Thymus (tissue), 11 donors: ENCODE measurements around the gene MAD1L1. TPM values are rescaled to one million over a fixed set of nuclear protein-coding genes. Genes with fewer than 3 reads are reported as not detected.

Experiments used
- DNase-seq, 9 donors: peaks; one replicate each; pipeline ENCODE4 v3.0.0-alpha.2; 2013; ENCODE audit warnings: low spot score in 9 of 9, low read depth in 6 of 9, missing footprints in 1 of 9
- H3K27ac ChIP-seq, 2 donors: one replicate each; pipeline ENCODE4 v1.5.1; 2013; ENCODE audit warnings: control low read depth in 1 of 2, low read depth in 1 of 2, low read length in 1 of 2, mild to moderate bottlenecking in 1 of 2, moderate library complexity in 1 of 2
- H3K27me3 ChIP-seq, 2 donors: one replicate each; pipeline ENCODE4 v1.5.1; 2013; ENCODE audit warnings: low read length in 1 of 2; ENCODE audit not compliant: control insufficient read depth in 2 of 2, insufficient read depth in 1 of 2
- H3K36me3 ChIP-seq, 2 donors: one replicate each; pipeline ENCODE4 v1.5.1; 2013; ENCODE audit warnings: low read length in 1 of 2, mild to moderate bottlenecking in 1 of 2, moderate library complexity in 1 of 2; ENCODE audit not compliant: control insufficient read depth in 2 of 2, insufficient read depth in 2 of 2
- H3K4me1 ChIP-seq, 2 donors: one replicate each; pipeline ENCODE4 v1.5.1; 2013; ENCODE audit warnings: low read length in 2 of 2; ENCODE audit not compliant: control insufficient read depth in 2 of 2, insufficient read depth in 2 of 2
- H3K4me3 ChIP-seq, 2 donors: one replicate each; pipeline ENCODE4 v1.5.1; 2013; ENCODE audit warnings: low read length in 2 of 2, control low read depth in 1 of 2, mild to moderate bottlenecking in 1 of 2
- H3K9me3 ChIP-seq, 2 donors: one replicate each; pipeline ENCODE4 v1.5.1; 2013; ENCODE audit warnings: low read length in 1 of 2, mild to moderate bottlenecking in 1 of 2; ENCODE audit not compliant: control insufficient read depth in 2 of 2, insufficient read depth in 1 of 2
- WGBS: extraction: QIAGEN DNeasy Blood & Tissue Kit; methylation state at CpG from one replicate; pipeline ENCODE4 v1.1.7; 2013; 5-methylcytosine and 5-hydroxymethylcytosine counted together
- polyA plus RNA-seq: library from polyadenylated mRNA; stranded (reverse); fragments of 200-250 nt; gene quantifications from one replicate; pipeline ENCODE4 v1.2.3, GENCODE V29; 2013
- total RNA-seq: library from RNA; stranded (reverse); fragments of 120-200 nt; gene quantifications from one replicate; pipeline ENCODE4 v1.2.4, GENCODE V29; 2013
- donor health status: healthy.

Gene MAD1L1
- total and polyA plus RNA-seq, 2 donors: 93.3 to 103 TPM

DNA sequence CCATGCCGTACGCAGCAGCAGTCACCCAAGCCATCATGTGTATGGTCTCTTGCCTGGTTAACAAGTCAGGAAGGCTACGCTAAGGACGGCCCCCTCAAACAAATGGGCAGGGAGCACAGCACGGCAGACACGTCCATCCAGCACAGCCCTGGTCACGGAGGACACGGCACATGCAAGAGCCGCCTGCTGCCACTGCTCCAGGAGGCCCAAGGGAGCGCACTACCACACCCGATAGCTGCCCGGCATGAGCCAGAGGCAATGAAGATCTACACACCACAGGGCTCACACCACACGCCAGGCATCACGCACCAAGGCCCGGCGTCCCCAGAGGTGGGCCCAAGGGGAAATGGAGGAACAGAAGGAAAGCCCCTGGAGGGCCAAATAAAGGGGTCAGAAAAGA, 134.2 kb downstream of the MAD1L1 start:
- Histone ChIP-seq H3K27ac (peak overlapping the region; percentile 71 to 86), H3K27me3 (no peaks in the 10 kb centered on the region), H3K4me3 (no peak overlapping the region), H3K9me3 (peaks cover 1 to 8% of the 10 kb centered on the region in 2 donors), H3K4me1 (peaks cover 30 to 69% of the 10 kb centered on the region in 2 donors), H3K36me3 (peaks cover 6 to 10% of the 10 kb centered on the region in 2 donors)
- DNase-seq: no peak
- 98% methylated on average over 16 of the region's 16 CpGs for WGBS

DNA sequence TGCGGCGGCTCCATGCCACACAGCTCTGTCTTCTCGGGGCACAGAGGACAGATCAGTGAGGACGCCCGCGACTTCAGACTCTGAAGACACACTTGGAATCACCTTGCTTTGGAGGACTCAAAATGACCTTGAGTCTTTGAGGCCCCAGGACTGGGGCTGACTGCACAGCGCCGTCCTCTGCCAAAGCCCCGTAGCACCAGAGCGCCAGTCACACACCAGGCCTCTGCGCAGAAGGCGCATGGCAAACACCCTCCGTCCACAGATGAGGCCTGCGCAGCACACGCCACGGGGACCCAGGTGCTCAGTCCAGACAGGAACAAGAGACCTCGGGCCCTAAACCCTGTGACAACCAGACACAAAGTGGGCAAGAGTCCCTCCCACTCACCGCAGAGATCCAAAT, 134.7 kb downstream of the MAD1L1 start:
- DNase-seq: no peak
- Histone ChIP-seq H3K27me3 (no peaks in the 10 kb centered on the region), H3K4me3 (no peak overlapping the region), H3K36me3 (peaks cover 5 to 10% of the 10 kb centered on the region in 2 donors), H3K27ac (peak overlapping the region; percentile 25 to 86), H3K4me1 (peaks cover 29 to 68% of the 10 kb centered on the region in 2 donors), H3K9me3 (peaks cover 1 to 8% of the 10 kb centered on the region in 2 donors)
- 98% methylated on average over 18 of the region's 18 CpGs for WGBS

DNA sequence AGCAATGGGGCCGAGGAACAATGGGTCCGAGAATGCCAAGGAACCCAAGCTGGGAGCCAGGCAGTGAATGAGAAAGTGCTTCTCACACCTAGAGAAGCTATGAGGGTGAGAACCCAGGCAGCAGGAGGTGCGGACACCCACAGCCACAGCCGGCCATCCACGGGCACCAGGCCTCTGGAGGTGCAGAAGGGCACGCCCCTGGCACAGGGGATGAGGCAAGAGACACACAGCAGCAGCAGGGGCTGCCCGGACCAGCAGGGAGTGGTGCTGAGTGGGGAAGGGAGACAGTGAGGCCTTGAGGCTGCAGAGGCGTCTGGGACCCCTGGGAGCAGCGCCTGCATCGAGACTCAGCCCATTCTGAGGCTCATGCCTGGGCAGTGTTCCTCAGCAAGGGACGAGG, 135.3 kb downstream of the MAD1L1 start:
- WGBS: 98% methylated on average over 11 of the region's 11 CpGs
- peaks cover 29 to 64% of the 10 kb centered on the region in 2 donors for H3K4me1 ChIP-seq
- peaks cover 1 to 8% of the 10 kb centered on the region in 2 donors for H3K9me3 ChIP-seq
- DNase-seq: no peak
- H3K27me3 ChIP-seq: no peaks in the 10 kb centered on the region
- H3K27ac ChIP-seq: no peak overlapping the region
- H3K36me3 ChIP-seq: peaks cover under 1 to 5% of the 10 kb centered on the region in 2 donors
- H3K4me3 ChIP-seq: no peak overlapping the region

DNA sequence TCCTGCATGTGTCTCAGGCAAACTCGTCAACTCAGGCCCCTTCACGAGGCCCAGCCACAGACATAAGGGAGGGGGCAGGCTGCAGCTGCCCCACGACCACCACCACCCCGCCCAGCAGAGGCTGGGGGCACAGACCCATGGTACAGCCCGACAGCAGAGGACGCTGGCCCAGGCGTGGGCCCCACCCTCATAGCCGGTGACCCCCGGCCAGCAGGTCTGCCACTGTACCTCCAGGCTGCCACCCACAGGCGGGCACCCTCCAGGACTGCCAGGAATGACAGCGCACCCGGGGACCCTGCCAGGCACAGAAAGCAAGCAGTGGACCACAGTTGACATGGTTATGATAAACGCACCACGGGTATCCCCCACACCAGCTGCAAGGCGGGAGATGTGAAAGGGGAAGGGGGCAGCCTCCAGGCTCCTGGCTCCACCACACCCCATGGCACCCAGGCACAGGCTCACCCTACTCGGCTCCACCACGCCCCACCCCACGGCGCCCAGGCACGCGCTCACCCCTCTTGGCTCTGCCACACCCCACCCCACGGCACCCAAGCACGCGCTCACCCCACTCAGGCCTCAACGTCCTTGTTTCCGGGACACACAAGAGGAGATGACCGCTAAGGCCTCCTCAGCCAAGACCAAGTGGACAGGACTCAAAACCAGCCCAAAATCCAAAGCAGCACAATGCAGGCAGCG, 135.9 kb downstream of the MAD1L1 start:
- H3K9me3 ChIP-seq: peaks cover 4 to 8% of the 10 kb centered on the region in 2 donors
- 93% methylated on average over 28 of the region's 28 CpGs for WGBS
- peaks cover 0 to 4% of the 10 kb centered on the region in 2 donors for H3K36me3 ChIP-seq
- H3K27me3 ChIP-seq: no peaks in the 10 kb centered on the region
- no peak overlapping the region for H3K27ac ChIP-seq
- no peak for DNase-seq
- H3K4me3 ChIP-seq: no peak overlapping the region
- H3K4me1 ChIP-seq: peaks cover 29 to 64% of the 10 kb centered on the region in 2 donors

DNA sequence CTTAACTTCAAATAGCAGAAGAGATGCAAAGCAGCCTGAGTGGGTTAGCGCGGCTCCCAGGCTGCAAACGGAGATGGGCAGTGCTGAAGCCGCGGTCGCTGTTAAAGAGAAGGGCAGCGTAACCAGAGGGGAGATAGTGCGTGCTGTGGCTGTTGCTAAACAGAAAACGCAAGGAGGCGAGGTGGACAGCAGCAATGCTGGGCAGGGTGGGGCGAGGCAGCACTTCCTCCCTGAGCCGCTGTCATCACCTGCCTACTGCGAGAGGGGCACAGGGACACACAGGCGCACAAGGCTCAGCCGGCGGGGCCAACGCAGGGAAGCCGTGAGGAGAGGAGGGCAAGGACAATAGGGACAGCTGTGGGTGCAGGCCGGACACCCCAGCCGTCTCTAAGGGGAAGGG, 137.3 kb downstream of the MAD1L1 start:
- Histone ChIP-seq H3K4me3 (no peak overlapping the region), H3K27me3 (no peaks in the 10 kb centered on the region), H3K27ac (no peak overlapping the region), H3K36me3 (peaks cover 0 to 5% of the 10 kb centered on the region in 2 donors), H3K4me1 (peaks cover 24 to 53% of the 10 kb centered on the region in 2 donors), H3K9me3 (peaks cover 4 to 13% of the 10 kb centered on the region in 2 donors)
- WGBS: 99% methylated on average over 20 of the region's 20 CpGs
- DNase-seq: no peak

DNA sequence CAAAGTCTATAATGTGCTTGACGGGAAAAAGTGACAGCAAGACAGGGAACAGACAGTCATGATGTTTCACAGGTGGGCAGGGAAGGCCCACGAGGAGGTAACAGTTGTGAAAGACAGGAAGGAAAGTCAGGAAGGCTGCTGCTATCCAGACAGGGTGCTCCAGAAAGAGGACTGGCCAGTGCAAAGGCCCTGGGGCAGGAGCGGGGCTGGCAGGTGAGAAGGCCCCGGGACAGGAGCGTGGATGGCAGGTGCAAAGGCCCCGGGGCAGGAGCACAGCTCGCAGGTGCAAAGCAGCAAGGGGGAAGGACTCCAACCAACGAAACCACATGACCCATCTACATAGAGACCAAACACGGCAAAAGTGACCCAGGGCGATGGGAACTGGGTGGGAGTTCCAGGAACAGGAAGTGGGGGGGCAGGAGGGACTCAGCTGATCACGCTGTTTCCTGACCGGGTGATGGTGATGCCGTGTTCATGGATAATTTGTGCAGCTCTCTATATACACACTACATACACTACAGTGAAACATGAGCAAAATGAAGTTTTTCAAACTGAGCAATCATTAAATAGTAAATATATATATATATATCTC, 138.2 kb downstream of the MAD1L1 start:
- H3K27me3 ChIP-seq: no peaks in the 10 kb centered on the region
- H3K9me3 ChIP-seq: peaks cover 4 to 11% of the 10 kb centered on the region in 2 donors
- no peak for DNase-seq
- H3K36me3 ChIP-seq: peaks cover 0 to 7% of the 10 kb centered on the region in 2 donors
- peaks cover 15 to 44% of the 10 kb centered on the region in 2 donors for H3K4me1 ChIP-seq
- WGBS: 80% methylated on average over 13 of the region's 13 CpGs
- no peak overlapping the region for H3K4me3 ChIP-seq
- no peak overlapping the region for H3K27ac ChIP-seq

DNA sequence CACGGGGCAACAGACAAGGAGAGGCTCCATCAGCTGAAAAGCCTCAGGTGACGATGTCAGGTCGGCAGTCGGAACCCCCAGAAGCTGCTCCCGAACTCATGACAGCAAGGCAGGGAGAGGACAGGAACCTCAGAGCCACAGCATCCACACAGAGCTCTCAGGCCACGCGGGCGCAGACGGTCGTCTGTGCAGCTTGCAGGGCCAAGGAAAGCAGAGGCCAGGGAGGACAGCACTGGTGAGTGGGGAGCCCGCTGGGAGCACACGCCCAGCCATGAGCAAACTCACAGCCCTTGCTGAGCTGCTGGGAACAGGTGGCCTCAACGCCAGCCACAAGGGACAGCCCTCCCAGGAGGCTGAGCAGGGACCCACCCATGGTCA, 138.9 kb downstream of the MAD1L1 start:
- 90% methylated on average over 13 of the region's 13 CpGs for WGBS
- peaks cover 4 to 11% of the 10 kb centered on the region in 2 donors for H3K9me3 ChIP-seq
- DNase-seq: no peak
- H3K4me3 ChIP-seq: no peak overlapping the region
- peaks cover 9 to 37% of the 10 kb centered on the region in 2 donors for H3K4me1 ChIP-seq
- H3K36me3 ChIP-seq: peaks cover 0 to 7% of the 10 kb centered on the region in 2 donors
- H3K27me3 ChIP-seq: no peaks in the 10 kb centered on the region
- no peak overlapping the region for H3K27ac ChIP-seq

DNA sequence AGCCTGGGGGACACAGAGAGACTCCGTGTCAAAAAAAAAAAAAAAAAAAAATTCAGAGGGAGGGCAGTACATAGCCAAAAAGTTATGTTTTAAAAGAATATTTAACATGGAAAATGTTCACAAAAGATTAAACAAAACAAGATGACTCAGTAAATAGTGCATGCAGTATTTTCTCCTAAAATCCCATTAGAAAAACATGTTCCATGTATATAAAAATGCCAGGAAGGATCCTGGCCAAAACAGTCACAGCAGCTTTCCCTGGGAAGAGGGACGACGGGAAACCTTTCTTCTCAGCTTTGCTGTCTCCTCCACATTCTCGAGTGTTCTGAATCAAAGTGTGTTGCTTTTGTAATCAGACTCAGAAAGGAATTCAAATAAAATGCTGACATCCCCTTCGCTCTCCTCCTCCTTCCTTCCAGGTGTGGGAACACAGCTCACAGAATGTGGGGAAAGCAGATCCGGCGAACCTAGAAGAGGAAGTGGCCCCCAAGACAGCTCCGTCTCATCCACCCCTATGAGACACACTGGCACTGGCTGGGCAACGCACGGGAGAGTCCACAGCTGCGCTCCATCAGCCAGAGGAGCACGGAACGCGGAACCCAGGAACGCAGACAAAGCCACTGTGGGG, 139.4 kb downstream of the MAD1L1 start:
- Histone ChIP-seq H3K27ac (no peak overlapping the region), H3K4me1 (peaks cover 4 to 37% of the 10 kb centered on the region in 2 donors), H3K9me3 (peaks cover 4 to 11% of the 10 kb centered on the region in 2 donors), H3K4me3 (no peak overlapping the region), H3K36me3 (peaks cover 0 to 7% of the 10 kb centered on the region in 2 donors), H3K27me3 (no peaks in the 10 kb centered on the region)
- WGBS: 69% methylated on average over 15 of the region's 15 CpGs
- DNase-seq: no peak

DNA sequence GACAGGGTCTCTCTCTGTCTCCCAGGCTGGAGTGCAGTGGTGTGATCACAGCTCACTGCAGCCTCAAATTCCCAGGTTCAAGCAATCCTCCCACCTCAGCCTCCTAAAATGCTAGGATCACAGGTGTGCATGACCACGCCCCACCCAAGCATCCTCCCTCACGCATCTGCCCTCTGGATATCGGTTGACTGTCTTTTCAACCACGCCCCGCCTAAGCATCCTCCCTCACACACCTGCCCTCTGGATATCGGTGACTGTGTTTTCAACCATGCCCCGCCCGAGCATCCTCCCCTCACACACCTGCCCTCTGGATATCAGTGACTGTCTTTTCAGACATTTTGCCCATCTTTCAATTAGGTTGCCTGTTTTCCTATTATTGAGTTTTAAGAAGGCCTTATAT, 140.5 kb downstream of the MAD1L1 start:
- no peak overlapping the region for H3K27ac ChIP-seq
- peaks cover 4 to 11% of the 10 kb centered on the region in 2 donors for H3K9me3 ChIP-seq
- H3K4me3 ChIP-seq: no peak overlapping the region
- H3K4me1 ChIP-seq: peaks cover 9 to 37% of the 10 kb centered on the region in 2 donors
- H3K36me3 ChIP-seq: peaks cover 0 to 7% of the 10 kb centered on the region in 2 donors
- no peaks in the 10 kb centered on the region for H3K27me3 ChIP-seq
- no peak for DNase-seq
- 97% methylated on average over 8 of the region's 8 CpGs for WGBS
